Hepatocyte (in vitro differentiated cells): ENCODE results near the gene MAG.

ENCODE experiments used
- EZH2 ChIP-seq: fragments of 200-600 bp; sonication (generic); IDR thresholded peaks from 2 replicates; pipeline ENCODE4 v1.6.1; 2016; ENCODE audit warnings: antibody characterized with exemption, mild to moderate bottlenecking, borderline replicate concordance
- TF ChIP-seq, protein P1 (sequence below): fragments of 200-600 bp; sonication (generic); IDR thresholded peaks from 2 replicates; pipeline ENCODE4 v1.5.1; 2016; ENCODE audit warnings: antibody characterized with exemption, mild to moderate bottlenecking; ENCODE audit not compliant: poor library complexity

DNA sequence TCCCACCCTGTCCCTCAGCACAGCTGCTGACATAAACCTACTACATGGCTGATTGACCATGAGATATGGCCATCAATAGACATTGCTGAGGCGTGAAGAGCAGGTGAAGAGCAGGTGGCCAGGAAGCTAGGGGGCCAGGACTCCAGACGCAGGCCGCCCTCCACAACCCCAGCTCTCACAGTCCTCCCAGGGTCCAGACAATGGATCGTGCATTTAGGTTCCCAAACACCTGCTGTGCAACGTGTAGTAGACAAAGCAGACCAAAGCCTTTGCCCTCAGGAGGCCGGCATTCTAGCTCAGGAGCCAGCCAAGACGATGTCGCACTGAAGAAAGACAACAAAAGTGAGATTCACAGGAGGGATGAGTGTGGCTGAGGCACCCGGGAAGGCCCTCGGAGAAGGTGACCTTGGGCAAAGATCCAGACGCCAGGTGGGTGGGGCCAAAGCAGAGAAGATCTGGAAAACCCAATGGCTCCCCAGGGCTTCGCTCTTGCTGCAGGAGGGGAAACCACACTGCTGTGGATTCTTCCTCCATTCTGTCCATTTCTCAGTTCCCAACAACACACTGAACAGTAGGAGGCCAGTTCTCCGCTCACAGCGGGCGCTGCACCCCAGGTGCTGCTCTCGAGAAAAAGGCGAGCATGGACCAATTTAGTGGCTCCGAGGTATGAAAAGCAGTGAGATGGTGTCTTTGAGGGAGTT is 57.1 kb downstream of the MAG start:
- TF ChIP-seq, protein P1, sequence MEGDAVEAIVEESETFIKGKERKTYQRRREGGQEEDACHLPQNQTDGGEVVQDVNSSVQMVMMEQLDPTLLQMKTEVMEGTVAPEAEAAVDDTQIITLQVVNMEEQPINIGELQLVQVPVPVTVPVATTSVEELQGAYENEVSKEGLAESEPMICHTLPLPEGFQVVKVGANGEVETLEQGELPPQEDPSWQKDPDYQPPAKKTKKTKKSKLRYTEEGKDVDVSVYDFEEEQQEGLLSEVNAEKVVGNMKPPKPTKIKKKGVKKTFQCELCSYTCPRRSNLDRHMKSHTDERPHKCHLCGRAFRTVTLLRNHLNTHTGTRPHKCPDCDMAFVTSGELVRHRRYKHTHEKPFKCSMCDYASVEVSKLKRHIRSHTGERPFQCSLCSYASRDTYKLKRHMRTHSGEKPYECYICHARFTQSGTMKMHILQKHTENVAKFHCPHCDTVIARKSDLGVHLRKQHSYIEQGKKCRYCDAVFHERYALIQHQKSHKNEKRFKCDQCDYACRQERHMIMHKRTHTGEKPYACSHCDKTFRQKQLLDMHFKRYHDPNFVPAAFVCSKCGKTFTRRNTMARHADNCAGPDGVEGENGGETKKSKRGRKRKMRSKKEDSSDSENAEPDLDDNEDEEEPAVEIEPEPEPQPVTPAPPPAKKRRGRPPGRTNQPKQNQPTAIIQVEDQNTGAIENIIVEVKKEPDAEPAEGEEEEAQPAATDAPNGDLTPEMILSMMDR: no peak
- TF ChIP-seq EZH2: no peak
